HG02870 (cell line): Measurements from ENCODE around the gene KCNJ15.
"Not testable (repeated sequence)": the region's sequence is repeated elsewhere in the genome, so short reads cannot be mapped to it uniquely, and the experiment has no call there.

Source experiments
- ATAC-seq: cut with Tn5 transposase; IDR thresholded peaks from one replicate; pipeline ENCODE4 v1.9.1; 2021; ENCODE audit warnings: mild to moderate bottlenecking, moderate library complexity; ENCODE audit not compliant: unreplicated experiment

The KCNJ15 gene

DNA sequence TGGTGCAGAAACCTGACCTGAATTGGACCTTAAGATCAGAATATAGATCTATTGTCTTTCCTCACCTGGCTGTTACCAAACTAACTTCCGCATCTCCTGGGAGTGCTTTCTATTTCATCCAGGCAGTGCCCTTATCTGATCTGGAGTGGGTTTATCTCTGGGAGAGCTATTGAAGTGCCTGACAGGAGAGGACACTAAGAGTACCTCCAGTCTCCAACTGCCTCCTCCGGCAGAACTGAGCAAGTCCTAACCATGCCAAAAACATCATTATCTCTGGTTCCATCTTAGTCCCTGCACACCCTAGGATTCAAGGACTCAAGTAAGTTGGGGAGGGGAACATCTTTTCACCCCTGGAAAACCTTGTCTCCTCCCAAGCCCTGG is 12.4 kb upstream of the KCNJ15 start:
- no peak for ATAC-seq

DNA sequence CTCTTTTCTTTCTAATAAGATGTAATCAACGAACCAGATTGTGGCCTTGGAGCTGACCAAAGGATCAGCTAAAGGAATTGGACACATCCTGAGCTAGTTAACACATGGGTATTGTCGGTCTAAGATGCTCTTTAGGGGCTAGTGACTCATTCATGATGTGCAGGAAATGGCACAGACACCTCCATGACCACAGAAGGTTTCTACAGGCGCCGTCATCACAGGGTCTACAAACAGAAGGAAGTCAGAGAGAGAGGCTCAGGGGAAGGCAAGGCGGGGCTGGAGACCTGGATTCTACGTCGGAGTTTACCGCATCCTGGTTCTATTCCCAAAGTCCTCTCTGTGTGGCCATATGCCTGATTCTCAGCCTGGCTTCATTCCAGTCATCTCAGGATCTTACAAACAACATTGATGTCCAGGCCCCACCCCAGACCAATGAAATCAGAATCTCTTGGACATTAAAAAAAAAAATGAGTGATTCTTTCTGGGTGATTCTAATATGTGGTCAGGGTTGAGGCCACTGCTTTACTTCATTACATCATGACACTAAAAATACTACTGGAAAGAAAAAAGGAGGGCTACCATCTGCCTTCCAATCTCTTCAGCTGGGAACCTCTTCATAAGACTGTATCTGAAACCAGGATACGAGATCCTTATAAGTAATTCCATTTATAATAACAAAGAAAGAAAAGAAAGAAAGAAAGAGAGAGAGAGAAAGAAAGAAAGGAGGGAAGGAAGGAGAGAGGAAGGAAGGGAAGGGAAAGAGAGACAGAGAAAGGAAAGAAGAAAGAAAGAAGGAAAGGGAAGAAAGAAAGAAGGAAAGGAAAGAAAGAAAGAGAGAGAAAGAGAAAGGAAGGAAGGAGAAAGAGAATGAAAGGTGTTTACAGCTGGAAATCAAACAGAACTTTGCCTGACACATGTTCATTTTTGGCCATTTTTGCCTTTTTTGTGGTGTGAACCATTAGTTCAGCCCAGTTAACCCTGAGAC is 11.6 kb upstream of the KCNJ15 start:
- peak; percentile 67 for ATAC-seq

DNA sequence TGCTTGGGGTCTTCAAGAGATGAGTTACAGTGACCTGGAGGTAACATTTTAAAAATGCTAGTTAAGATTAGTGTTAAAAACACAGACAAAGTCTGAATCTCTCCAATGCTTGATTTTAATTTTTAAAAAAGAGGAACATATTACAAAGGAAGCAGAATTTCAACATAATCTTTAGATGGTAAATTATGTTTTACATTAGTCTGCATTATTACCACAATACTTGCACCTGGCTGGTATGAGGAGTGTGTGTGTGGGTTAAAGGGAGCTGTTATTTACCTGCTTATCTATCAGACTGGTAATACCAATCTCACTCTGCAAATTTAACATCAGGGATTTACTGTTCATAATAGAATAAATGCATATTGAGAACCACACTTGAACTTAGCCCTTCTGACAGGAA is 10.3 kb upstream of the KCNJ15 start:
- no peak for ATAC-seq

- not testable (repeated sequence) for ATAC-seq
These were observed 9.7 kb upstream of the KCNJ15 start for GRCh38 chr21:38247054-38247453.

DNA sequence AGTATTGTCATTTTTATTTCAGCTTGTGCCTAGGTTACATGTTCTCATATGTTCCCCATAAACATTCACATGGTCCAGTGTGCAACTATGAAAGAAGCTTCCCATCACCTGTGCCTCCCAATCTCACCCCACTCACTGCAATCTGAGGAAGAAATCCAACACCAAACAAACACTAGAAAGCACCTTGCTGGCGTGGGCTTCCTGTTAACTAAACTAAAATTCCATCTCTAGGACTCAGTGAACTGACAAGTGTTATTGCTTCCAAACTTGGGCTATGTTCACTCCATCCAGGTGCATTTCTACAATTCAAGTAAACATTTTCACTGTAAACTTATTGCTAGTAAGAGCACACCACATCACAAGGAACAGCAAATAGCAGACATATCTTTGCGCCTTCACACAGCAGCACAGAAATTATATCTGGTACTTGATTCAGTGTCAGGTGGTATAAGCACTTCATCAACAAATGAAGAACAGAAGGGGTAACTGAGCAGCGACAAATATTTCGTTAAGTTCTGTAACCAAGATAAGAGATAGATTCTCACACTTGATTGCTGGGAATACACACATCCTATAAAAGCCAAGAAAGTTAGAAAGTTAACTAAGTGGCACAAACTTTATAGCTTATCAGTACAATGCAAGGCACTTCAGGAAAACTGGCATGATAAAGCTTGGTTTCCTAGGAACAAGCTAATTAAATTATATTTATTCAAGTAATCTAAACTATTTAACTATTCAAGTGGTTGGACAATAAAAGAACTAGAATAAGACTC is 8.9 kb upstream of the KCNJ15 start:
- ATAC-seq, result no peak

- peak; percentile 89 for ATAC-seq
These were observed 7.5 kb upstream of the KCNJ15 start for GRCh38 chr21:38249256-38249655.

DNA sequence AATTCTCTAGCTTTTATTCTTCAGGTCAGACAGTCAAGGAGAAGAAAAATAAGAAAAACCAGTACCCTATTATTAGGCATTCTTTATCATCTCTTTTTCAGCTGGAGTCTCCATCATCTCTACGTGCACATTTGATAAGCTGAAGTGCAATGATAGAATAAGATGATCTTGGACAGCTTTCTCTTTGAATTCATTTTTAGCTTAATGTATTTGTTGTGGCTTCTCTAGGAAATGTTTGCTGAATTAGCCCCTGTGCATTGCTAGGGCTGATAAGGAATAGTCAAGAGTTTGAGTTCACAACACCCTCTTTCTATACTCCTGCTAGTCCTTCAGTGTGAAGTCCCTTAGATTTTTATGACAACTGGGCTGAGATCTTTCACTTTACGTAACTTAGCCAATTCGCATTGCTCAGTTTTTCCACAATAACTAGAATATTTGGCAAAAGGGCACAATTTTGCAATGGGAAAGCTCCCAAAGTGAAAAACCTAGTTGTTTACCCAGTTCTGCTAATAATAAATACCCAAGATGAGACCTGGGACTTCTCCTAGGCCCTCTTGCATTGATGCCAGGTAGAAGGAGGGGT is 7.0 kb upstream of the KCNJ15 start:
- peak; percentile 37 for ATAC-seq

GRCh38 chr21:38250991-38251418 is 5.8 kb upstream of the KCNJ15 start:
- ATAC-seq, result no peak

- ATAC-seq, result no peak
These were observed 1.8 kb upstream of the KCNJ15 start for GRCh38 chr21:38254970-38255369.

DNA sequence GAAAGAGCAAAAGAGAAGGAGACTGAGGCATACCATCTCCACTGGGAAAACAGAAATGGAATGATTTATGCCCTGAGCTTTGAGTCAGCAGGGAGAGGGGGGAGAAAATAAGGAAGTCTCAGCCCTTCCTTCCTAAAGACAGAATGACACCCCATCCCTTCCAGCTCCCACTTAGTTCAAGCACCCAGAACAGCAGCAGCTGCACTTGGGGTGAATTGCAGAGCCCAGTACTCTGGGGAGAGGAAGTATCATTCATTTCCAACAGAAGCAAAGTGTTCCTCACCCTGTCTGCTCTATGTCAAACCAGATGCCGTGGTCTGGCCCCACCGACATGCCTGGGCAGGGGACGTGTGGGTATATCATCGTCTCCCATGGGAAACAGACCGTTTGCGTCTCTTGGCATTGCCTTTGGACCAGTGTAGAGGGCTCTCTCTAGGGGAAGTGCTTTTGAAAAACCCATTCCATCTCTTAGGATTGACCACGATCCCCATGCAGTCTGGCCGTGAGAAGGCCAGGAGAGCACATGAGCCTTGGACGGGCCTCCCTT is 1.1 kb upstream of the KCNJ15 start:
- ATAC-seq, result no peak

DNA sequence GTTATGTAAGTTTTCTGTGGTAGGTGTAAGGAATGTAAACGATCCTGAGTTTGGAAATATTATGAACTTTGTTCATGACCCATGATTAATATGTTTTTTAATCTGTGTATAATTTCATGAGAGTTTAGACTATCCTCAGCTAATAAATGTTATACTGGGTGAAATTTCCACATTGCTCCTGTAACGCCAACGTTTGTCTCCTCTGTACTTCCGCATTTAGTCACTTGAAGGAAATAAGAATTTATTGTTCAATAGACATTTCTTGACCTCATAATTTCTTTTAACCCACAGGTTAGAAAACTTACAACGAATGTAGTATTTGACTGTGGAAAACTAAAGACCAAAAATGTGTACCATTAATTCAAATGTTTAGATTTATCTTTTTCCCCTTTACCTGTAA is 876 bp downstream of the KCNJ15 start:
- no peak for ATAC-seq

GRCh38 chr21:38258521-38259485 is 2.0 kb downstream of the KCNJ15 start:
- ATAC-seq, result no peak

DNA sequence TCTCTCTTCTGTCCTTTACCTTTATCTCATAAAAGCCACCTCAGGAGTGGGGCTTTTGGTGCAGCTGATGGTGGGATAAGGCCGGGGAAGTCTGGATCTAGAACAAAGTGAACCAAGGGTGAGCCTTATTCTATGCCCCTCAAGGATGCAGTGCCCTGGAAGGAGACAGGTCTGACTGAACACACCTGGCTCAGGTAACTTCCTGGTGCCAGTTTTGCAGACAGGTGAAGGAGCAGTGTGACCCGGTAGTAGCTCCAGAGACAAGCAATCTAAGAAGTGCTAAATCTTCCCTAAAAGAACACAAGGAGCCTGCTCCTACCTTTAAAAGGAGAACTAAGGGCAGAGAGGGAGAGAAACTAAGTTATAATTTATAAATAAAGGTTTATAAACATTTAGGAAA is 2.9 kb downstream of the KCNJ15 start:
- no peak for ATAC-seq

- no peak for ATAC-seq
These were observed 3.6 kb downstream of the KCNJ15 start for GRCh38 chr21:38260426-38260825.

- ATAC-seq, result no peak
These were observed 5.1 kb downstream of the KCNJ15 start for GRCh38 chr21:38261851-38262250.

DNA sequence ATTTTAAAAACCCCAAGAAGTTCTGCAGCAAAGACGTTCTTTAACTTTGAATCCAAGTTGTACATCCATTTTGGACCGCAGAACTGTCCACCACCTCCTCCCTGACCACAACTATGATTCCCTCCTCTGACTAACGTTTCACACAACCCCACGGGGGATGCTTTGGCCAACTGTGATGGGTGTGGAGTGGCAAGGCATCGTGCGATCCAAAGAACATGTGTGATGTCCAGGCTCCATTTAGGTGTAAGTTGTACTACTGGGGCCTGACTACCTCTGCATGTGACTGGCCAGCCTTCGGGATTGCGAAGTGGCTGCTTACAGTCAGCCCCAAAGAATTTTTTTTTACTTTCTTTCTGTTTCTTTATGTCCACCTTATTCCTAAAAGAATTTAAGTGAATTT is 6.7 kb downstream of the KCNJ15 start:
- ATAC-seq, result no peak

GRCh38 chr21:38264571-38264970 is 7.8 kb downstream of the KCNJ15 start:
- ATAC-seq, result no peak

DNA sequence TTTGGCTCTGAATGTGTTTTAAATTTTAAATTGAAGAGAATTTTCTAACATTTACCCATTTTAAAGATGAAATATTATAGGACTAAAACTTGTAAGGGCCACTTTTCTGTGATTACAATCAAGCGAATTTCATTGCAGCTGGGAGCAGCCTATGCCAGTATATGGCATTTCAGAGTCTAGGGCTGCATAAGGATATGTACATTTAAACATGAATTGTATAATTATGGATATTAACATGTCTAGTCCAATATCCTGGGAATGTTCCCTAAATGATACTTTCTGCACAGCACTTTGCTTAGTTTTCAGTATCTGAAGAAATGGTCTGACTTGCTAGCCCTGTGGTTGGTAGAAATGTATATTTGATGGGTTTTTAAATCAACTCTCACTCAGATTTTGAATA is 8.4 kb downstream of the KCNJ15 start:
- no peak for ATAC-seq

DNA sequence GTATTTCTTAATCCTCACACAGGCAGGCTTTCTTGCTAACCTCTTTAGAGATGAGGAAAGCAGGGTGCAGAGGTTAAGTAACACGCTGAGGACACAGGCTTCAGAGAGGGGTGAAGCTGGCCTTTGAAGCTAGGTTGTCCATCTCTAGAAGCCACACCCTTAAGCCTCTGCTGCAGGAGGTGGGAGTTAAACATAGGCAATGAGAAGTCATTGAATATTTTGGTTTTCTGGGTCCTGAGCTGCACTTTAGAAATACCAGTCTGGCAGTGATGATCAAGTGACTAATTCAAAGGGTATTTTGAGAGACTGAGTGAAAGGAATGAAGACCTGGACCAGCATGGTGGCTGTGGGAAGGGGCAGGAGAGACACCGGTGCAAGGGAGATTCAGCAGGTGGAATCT is 9.9 kb downstream of the KCNJ15 start:
- no peak for ATAC-seq

DNA sequence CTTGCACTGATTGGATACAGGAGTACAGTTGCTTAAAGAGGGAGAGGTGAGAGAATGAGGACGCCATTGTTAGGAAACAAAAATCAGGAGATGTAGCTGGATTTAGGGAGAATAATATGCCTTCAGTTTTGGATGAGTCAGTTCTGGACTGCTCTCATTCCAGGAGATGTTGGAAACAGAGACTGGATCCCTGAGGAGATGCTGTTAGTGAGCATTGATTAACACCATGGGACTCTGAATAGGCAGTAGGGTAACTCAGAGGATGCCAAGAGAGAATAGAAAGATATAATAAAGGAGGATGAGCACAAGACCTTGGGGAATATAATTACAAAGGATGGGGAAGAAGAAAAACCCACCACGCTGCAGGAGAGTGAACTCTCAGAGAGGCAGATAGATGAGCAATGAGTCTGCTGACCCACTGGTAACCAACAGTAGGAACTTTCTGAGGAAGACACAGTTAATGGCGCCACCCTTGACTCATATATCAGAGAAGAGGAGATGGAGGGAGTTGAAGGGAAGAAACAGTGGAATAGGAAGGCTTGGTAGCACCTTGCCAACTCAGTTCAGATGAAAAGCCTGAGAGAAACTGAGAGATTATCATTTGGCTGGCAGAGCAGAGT is 10.5 kb downstream of the KCNJ15 start:
- ATAC-seq, result no peak
